COLO668 (cell line): ENCODE results near the gene CBFA2T2.

ENCODE experiments used
- DNase-seq: peaks from one replicate; lab custom pipeline; 2025; ENCODE audit not compliant: unreplicated experiment; lab: John Stamatoyannopoulos, UW

CBFA2T2 gene

GRCh38 chr20:33649201-33649681 is 159.3 kb downstream of the CBFA2T2 start:
- peak; percentile 44 for DNase-seq

GRCh38 chr20:33650111-33650752 is 160.3 kb downstream of the CBFA2T2 start:
- DNase-seq: no peak

- DNase-seq: peak; percentile 45
Observed at GRCh38 chr20:33650753-33651561, 161.1 kb downstream of the CBFA2T2 start.

GRCh38 chr20:33651562-33652048 is 161.7 kb downstream of the CBFA2T2 start:
- DNase-seq: no peak

DNA sequence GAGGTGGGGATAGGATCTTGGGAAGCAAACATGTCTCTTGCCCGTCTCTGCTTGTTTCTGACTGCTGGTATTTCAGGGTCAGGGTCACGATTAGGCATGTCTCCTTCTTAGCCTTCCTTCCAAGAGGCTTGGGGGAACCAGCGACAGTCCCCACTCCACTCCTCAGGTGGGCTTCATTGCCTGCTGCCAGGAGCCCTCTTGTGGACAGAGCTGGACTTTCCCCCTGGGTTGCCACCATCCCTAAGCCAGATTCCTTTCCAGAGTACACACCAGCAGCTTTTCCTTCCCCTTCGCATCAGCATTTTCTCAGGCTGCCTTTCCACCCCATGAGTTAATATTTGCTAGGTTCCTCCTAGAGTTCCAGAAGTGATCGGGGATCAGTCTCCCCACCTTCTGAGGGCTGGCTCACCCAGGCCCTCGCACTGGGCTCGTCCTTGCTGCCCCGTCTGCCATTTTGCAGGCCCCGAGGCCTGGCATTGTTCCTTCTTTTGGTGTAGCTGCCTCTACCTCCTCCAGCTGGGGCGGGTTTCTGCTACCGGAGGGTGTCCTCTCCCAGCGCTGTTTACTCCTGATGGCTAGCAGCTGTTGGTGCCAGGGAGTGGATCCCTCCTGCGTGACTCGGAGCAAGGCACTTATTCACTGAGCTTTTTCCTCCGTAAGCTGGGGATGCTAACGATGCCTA is 163.5 kb downstream of the CBFA2T2 start:
- peak; percentile 83 for DNase-seq

DNA sequence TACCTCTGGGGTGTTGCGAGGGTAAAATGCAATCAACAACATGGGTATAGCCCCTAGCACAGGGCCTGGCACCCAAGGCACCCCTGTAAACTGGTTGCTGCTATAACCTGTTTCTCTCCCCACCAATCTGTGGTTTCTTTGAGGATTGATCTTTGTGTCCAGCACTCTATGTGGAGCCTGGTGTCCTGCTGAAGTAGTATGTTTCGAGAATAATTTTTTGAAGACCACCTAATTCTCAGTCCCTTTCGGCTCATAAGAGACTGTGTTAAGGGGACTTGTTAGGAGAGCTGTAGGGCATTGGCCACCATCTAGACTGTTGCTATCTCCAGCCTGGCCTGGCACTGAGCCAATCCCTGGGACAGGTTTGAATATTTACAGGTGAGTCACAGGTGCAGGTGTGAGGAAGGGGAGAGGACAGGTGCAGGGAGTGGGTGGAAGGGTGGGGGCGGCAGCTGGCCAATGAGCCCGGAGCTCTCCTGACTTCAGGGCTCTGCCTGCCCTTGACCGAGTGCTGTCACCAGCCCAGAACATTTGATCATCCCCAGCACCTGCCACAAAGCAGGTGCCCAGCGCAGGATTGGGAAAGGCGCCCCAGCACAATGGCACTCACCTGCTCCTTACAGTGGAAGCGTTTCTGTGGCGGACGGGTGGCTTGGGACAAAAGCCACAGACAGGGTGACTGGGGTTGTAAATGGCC is 164.2 kb downstream of the CBFA2T2 start:
- DNase-seq: peak; percentile 100

DNA sequence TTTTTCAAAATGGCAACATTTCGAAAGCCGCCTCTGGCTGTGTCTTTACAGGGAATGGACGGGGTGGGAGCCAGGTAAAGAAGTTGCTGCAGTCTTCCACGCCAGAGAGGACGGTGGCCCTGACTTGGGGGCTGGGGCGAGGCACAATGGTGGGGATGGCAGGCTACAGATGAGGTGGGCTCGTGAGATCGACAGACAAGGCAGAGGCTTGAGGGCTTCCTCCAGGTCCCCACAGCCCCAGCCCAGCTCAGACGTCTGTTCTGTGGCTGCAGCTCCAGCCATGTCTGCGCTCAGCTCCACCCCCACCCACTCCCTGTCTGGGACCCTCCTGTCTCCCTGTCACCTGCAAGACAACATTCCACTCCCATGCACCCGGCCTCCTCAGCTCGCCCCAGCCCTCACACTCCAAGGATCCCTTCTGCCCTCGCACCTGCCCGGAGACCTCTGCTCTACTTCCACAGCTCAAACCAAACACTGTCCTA is 164.8 kb downstream of the CBFA2T2 start:
- no peak for DNase-seq

- no peak for DNase-seq
Observed at GRCh38 chr20:33655164-33655563, 165.3 kb downstream of the CBFA2T2 start.

- DNase-seq: no peak
Observed at GRCh38 chr20:33656010-33656782, 166.3 kb downstream of the CBFA2T2 start.

- DNase-seq: no peak
Observed at GRCh38 chr20:33656783-33657703, 167.1 kb downstream of the CBFA2T2 start.

- no peak for DNase-seq
Observed at GRCh38 chr20:33657704-33658095, 167.8 kb downstream of the CBFA2T2 start.

DNA sequence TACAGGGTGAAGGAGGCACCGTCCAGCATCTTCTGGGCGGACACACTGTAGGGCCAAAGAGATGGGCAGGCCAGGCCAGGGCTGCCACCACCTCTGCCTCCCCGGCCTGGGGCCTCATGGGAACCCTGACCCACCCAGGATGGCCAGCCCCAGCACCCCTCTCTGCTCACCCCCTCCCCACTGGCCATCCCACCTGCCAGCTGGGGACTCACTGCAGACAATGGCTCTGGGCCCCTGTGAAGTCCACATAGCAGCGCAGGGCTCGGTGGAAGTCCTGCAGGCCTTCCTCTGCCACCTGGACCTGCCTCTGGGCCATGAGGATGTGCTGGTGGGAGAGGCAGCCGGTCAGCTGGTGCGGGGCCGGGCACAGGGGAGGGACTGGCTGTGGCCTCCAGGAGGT is 168.6 kb downstream of the CBFA2T2 start:
- no peak for DNase-seq

DNA sequence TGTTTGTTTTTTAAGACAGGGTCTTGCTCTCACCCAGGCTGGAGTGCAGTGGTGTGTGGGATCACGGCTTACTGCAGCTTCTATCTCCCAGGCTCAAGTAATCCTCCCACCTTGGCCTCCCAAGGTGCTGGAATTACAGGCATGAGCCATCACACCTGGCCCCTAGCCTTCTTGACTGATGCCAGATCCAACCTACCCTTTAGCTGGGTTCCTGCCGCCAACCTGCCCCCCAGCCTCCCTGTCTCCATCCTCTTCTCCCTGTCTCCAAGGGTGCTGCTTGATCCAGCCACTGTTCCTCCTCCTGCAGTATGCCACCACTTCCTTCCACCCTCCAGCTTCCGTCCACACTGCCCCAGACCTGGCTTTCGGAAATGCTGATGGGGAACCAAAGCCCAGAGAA is 169.0 kb downstream of the CBFA2T2 start:
- no peak for DNase-seq

DNA sequence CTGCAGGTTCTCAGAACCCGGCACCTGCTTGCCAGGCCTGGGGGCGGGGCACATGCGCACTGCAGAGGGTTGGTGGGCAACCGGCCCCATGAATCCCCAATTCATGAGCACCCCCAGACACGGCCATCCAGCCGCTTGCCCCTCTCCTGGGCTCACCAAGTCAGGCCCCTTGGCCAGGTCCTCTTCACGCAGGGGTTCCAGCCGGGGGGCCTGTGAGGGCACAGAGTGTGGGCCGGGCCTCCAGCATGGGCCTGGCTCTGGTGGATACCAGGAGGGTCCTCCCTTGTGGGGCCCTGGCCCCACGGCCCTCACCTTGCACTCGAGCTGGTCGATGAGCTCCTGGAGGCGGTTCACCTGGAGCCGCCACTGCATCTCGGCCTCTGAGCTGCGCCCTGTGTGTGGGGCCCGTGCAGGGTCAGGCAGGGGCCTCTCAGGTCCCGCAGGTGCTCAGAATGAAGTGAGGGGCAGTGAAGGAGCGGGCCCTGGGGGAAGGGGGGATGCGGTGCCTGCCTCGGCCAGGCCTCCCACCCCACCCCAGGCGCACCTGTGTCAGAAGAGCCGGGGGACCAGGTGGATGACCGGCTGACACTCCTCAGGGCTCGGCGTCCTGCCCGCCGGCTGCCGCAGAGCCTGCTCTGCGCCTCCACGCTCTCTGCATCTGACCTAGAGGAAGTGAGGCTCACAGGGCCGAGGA is 169.6 kb downstream of the CBFA2T2 start:
- no peak for DNase-seq

DNA sequence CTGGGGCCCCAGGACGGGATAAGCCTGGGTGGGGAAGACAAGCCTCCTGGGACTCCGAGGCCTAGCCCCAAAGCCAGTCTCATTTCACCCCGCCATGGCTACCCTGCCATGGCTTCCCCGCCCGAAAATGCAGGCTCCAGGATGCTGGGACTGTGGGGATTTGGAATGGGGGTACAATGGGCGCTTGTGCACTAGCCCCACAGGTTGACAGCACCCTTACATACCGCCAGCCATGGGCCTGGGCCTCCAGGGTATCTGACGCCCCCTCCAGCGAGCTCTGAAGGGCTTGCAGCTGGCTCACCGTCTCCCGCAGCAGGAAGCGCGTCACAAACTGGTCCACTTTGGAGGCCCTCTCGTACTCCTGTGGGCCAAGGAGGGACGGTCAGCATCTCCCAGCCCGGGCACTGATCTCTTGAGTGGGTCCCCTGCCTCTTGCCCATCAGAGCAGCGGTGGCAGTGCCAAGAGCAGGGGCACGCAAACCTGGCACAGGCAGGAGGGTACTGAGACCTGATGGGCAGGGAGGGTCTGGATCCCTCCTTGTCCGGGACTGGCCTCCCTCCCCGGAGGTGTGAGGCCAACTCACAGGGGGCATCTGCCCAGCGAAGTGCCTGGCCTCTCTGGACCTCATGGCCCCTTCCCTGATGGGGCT is 170.3 kb downstream of the CBFA2T2 start:
- DNase-seq: no peak

- DNase-seq: no peak
Observed at GRCh38 chr20:33660685-33661058, 170.8 kb downstream of the CBFA2T2 start.

- DNase-seq: no peak
Observed at GRCh38 chr20:33662172-33662571, 172.3 kb downstream of the CBFA2T2 start, which contains the start of gene C20orf144. Gene C20orf144 (plus strand): TSS chr20:33662327. CDS start chr20:33662346, 19 bp downstream.
